H9 (cell line): ENCODE data around the gene COG4. TPM values are rescaled to one million over a fixed set of nuclear protein-coding genes. Genes with fewer than 3 reads are reported as not detected.

Experiments used
- DNase-seq: peaks from one replicate; pipeline ENCODE4 v3.0.0-alpha.2; 2017
- H2AFZ ChIP-seq: one replicate; pipeline ENCODE4 v1.6.1; 2013; ENCODE audit warnings: mild to moderate bottlenecking, low read length, control low read depth, moderate library complexity
- H2AK5ac ChIP-seq: 2 replicates; pipeline ENCODE4 v1.6.1; 2013; ENCODE audit warnings: low read length, control low read depth, mixed read lengths; ENCODE audit not compliant: insufficient read length
- H2BK120ac ChIP-seq: one replicate; pipeline ENCODE4 v1.6.1; 2013; ENCODE audit warnings: low read depth, mild to moderate bottlenecking, low read length, control low read depth, inconsistent platforms; ENCODE audit not compliant: poor library complexity, severe bottlenecking
- H2BK12ac ChIP-seq: 2 replicates; pipeline ENCODE4 v1.6.1; 2013; ENCODE audit warnings: low read length, control low read depth, mixed read lengths, low read depth; ENCODE audit not compliant: insufficient read length
- H2BK15ac ChIP-seq: 2 replicates; pipeline ENCODE4 v1.6.1; 2013; ENCODE audit warnings: low read depth, low read length, control low read depth
- H2BK20ac ChIP-seq: one replicate; pipeline ENCODE4 v1.6.1; 2013; ENCODE audit warnings: low read depth, mild to moderate bottlenecking, low read length, control low read depth, inconsistent platforms; ENCODE audit not compliant: poor library complexity, severe bottlenecking
- H2BK5ac ChIP-seq: 2 replicates; pipeline ENCODE4 v1.6.1; 2013; ENCODE audit warnings: low read length, control low read depth, mixed read lengths; ENCODE audit not compliant: insufficient read length
- H3K14ac ChIP-seq: 2 replicates; pipeline ENCODE4 v1.6.1; 2013; ENCODE audit warnings: low read length, control low read depth; ENCODE audit not compliant: insufficient read depth
- H3K18ac ChIP-seq: 2 replicates; pipeline ENCODE4 v1.6.1; 2013; ENCODE audit warnings: low read depth, mild to moderate bottlenecking, mixed read lengths, low read length, control low read depth; ENCODE audit not compliant: insufficient read length
- H3K23ac ChIP-seq: 2 replicates; pipeline ENCODE4 v1.6.1; 2013; ENCODE audit warnings: low read length, control low read depth, mixed read lengths, low read depth; ENCODE audit not compliant: insufficient read length
- H3K23me2 ChIP-seq: 2 replicates; pipeline ENCODE4 v1.6.1; 2013; ENCODE audit warnings: low read depth, mild to moderate bottlenecking, mixed read lengths, low read length, control low read depth; ENCODE audit not compliant: insufficient read length, poor library complexity, severe bottlenecking
- H3K27ac ChIP-seq: 2 replicates; pipeline ENCODE4 v1.5.1; 2013; ENCODE audit warnings: low read length, control low read depth, mixed read lengths, low read depth; ENCODE audit not compliant: insufficient read length
- H3K27me3 ChIP-seq: 2 replicates; pipeline ENCODE4 v1.6.1; 2013; ENCODE audit warnings: low read length, control low read depth, inconsistent platforms; ENCODE audit not compliant: insufficient read depth
- H3K4ac ChIP-seq: 2 replicates; pipeline ENCODE4 v1.6.1; 2013; ENCODE audit warnings: low read depth, mild to moderate bottlenecking, control low read depth, inconsistent platforms, low read length, moderate library complexity
- H3K4me1 ChIP-seq: 2 replicates; pipeline ENCODE4 v1.6.1; 2013; ENCODE audit warnings: low read length, control low read depth, inconsistent platforms; ENCODE audit not compliant: insufficient read depth
- H3K4me2 ChIP-seq: 2 replicates; pipeline ENCODE4 v1.6.1; 2013; ENCODE audit warnings: low read length, control low read depth, mixed read lengths; ENCODE audit not compliant: insufficient read length, insufficient read depth
- H3K56ac ChIP-seq: 2 replicates; pipeline ENCODE4 v1.6.1; 2013; ENCODE audit warnings: low read depth, mild to moderate bottlenecking, mixed read lengths, low read length, control low read depth; ENCODE audit not compliant: insufficient read length
- H3K79me1 ChIP-seq: 2 replicates; pipeline ENCODE4 v1.6.1; 2013; ENCODE audit warnings: low read depth, mild to moderate bottlenecking, moderate library complexity, low read length, control low read depth, inconsistent platforms; ENCODE audit not compliant: insufficient read depth, poor library complexity, severe bottlenecking
- H3K79me2 ChIP-seq: 2 replicates; pipeline ENCODE4 v1.6.1; 2013; ENCODE audit warnings: low read length, control low read depth, inconsistent platforms; ENCODE audit not compliant: insufficient read depth
- H3K9ac ChIP-seq: 2 replicates; pipeline ENCODE4 v1.6.1; 2013; ENCODE audit warnings: low read length, control low read depth, mixed read lengths; ENCODE audit not compliant: insufficient read length; ENCODE audit errors: extremely low read depth
- H3K9me3 ChIP-seq: one replicate; pipeline ENCODE4 v1.6.1; 2013; ENCODE audit warnings: low read depth, low read length, inconsistent platforms; ENCODE audit not compliant: control insufficient read depth
- H3T11ph ChIP-seq: one replicate; pipeline ENCODE4 v1.6.1; 2013; ENCODE audit warnings: mild to moderate bottlenecking, low read length, control low read depth, inconsistent platforms
- H4K20me1 ChIP-seq: one replicate; pipeline ENCODE4 v1.6.1; 2013; ENCODE audit not compliant: control insufficient read depth, insufficient read length, insufficient read depth
- H4K5ac ChIP-seq: 2 replicates; pipeline ENCODE4 v1.6.1; 2013; ENCODE audit warnings: low read depth, mild to moderate bottlenecking, mixed read lengths, low read length, control low read depth; ENCODE audit not compliant: insufficient read length
- H4K8ac ChIP-seq: replicated peaks from 2 replicates; pipeline ENCODE4 v1.6.1; 2013; ENCODE audit warnings: low read length, control low read depth, mixed read lengths, low read depth; ENCODE audit not compliant: insufficient read length
- H4K91ac ChIP-seq: 2 replicates; pipeline ENCODE4 v1.6.1; 2013; ENCODE audit warnings: low read depth, mild to moderate bottlenecking, moderate library complexity, mixed read lengths, low read length, control low read depth; ENCODE audit not compliant: insufficient read length
- H3K27ac Mint-ChIP-seq, 3 experiments: 2 replicates in 2 of 3; 3 replicates in 1 of 3; pipeline ENCODE4 v1.8.0; 2020 to 2021; ENCODE audit warnings: mixed read lengths in 3 of 3, mild to moderate bottlenecking in 1 of 3, moderate library complexity in 1 of 3
- H3K27me3 Mint-ChIP-seq: 2 replicates; pipeline ENCODE4 v1.8.0; 2021; ENCODE audit warnings: low read depth, mild to moderate bottlenecking, moderate library complexity, mixed read lengths
- H3K36me3 Mint-ChIP-seq, 3 experiments: 2 replicates in 2 of 3; 3 replicates in 1 of 3; pipeline ENCODE4 v1.8.0; 2020 to 2021; ENCODE audit warnings: low read depth in 3 of 3, mixed read lengths in 3 of 3; ENCODE audit not compliant: insufficient read depth in 1 of 3
- H3K4me1 Mint-ChIP-seq, 2 experiments: 2 replicates each; pipeline ENCODE4 v1.8.0; 2020; ENCODE audit warnings: mixed read lengths in 2 of 2
- H3K4me3 Mint-ChIP-seq, 2 experiments: 2 replicates in 1 of 2; 3 replicates in 1 of 2; pipeline ENCODE4 v1.8.0; 2020 to 2021; ENCODE audit warnings: mild to moderate bottlenecking in 2 of 2, mixed read lengths in 2 of 2, moderate library complexity in 1 of 2
- H3K9me3 Mint-ChIP-seq, 2 experiments: 2 replicates in 1 of 2; 3 replicates in 1 of 2; pipeline ENCODE4 v1.8.0; 2020; ENCODE audit warnings: mild to moderate bottlenecking in 2 of 2, mixed read lengths in 2 of 2, moderate library complexity in 1 of 2
- CTCF ChIP-seq: fragments of 200-600 bp; sonication (generic); conservative IDR thresholded peaks from 3 replicates; pipeline ENCODE4 v1.8.0; 2021; ENCODE audit warnings: antibody characterized with exemption, mild to moderate bottlenecking
- WGBS: extraction: QIAGEN DNeasy Blood & Tissue Kit; methylation state at CpG from one replicate; pipeline ENCODE4 v1.1.7; 2013; ENCODE audit warnings: missing lambda C conversion rate, low lambda C conversion rate, mixed read lengths; ENCODE audit not compliant: insufficient read length; ENCODE audit errors: extremely low coverage; 5-methylcytosine and 5-hydroxymethylcytosine counted together
- total RNA-seq: library from RNA; stranded (reverse); gene quantifications from 2 replicates; pipeline ENCODE4 v1.2.1, GENCODE V29; 2021

The COG4 gene
- total RNA-seq, 1 experiment from 2014 or later, result 51.9 TPM

DNA sequence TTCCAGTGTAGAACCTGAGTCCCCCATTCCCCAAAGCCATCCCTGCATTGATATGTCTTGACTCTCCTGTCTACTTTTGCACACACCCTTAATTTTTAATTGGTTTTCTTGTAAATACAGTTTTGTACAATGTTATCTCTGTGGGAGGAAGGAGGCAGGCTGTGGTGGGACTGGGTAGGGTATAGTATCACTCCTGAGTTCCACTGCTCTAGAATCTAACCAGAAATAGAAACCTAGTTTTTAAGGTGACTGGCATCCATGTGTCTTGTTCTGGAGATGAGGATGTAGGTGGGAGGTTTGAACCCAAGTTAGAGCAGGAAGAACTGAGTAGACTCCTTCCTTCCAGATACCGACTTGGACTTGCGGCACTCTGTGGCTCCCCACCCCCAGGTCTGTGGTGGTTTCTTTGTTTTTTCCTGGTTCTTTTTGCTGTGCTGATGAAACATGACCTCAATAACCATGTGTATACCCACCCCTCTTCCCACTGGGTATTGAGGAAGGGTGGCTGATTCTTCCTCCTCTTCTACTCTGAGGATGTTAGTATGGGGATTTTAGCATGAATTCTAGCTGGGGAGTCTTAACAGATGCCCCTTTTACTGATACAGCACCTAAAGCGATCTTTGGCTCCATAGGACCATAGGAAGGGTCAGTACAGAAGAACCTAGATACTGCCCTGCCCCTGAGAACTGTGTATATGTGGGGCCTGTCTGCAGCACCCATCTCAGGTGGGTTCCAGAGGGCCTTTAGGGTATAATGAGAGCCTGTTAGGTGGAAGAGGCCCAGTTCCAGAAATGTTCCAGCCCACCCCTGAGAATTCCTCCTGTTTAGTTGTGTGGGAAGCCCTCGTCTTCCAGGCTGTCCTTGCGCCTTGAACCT, 48.9 kb upstream of the COG4 start:
- no peaks in the 10 kb centered on the region for H3K27me3 ChIP-seq
- no peak overlapping the region for H2BK20ac ChIP-seq
- no peaks in the 10 kb centered on the region for H3K79me2 ChIP-seq
- H2AFZ ChIP-seq, result no peak overlapping the region
- H2BK120ac ChIP-seq, result no peak overlapping the region
- H4K8ac ChIP-seq, result no peak overlapping the region
- Mint-ChIP-seq H3K9me3 (no peaks in the 10 kb centered on the region), H3K27ac (peak overlapping the region in 1 of 3 experiments; percentile 94; a peak in 3 of 7 replicates), H3K4me3 (no peak overlapping the region), H3K4me1 (peaks cover 15 to 16% of the 10 kb centered on the region in 2 experiments), H3K36me3 (peaks cover 50 to 82% (median 65%) of the 10 kb centered on the region in 3 experiments), H3K27me3 (no peaks in the 10 kb centered on the region)
- no peak overlapping the region for H3K56ac ChIP-seq
- no peaks in the 10 kb centered on the region for H3K23me2 ChIP-seq
- H3K18ac ChIP-seq, result no peak overlapping the region
- H3K9ac ChIP-seq, result no peak overlapping the region
- H3K4ac ChIP-seq, result no peak overlapping the region
- TF ChIP-seq CTCF, result no peak
- peaks cover 4% of the 10 kb centered on the region for H3K79me1 ChIP-seq
- H3K23ac ChIP-seq, result no peak overlapping the region
- no peak overlapping the region for H3K27ac ChIP-seq
- no peaks in the 10 kb centered on the region for H4K20me1 ChIP-seq
- no peak overlapping the region for H4K5ac ChIP-seq
- H2BK12ac ChIP-seq, result no peak overlapping the region
- no peak overlapping the region for H3K14ac ChIP-seq
- WGBS, result no CpG with 5 or more reads among the region's 5 CpGs
- H3K4me2 ChIP-seq, result no peak overlapping the region
- H2BK5ac ChIP-seq, result no peak overlapping the region
- no peaks in the 10 kb centered on the region for H3K9me3 ChIP-seq
- no peak overlapping the region for H4K91ac ChIP-seq
- H2BK15ac ChIP-seq, result no peak overlapping the region
- no peak overlapping the region for H2AK5ac ChIP-seq
- no peak overlapping the region for H3T11ph ChIP-seq
- no peaks in the 10 kb centered on the region for H3K4me1 ChIP-seq
- no peak for DNase-seq
